Kidney epithelial cell (primary cell): ENCODE results near the gene MVK. TPM values are rescaled to one million over a fixed set of nuclear protein-coding genes. Genes with fewer than 3 reads are reported as not detected.
A peak's percentile ranks its signal among the peaks of the same experiment; 100 is the strongest.

ENCODE experiments used
- DNase-seq: peaks from one replicate; pipeline ENCODE4 v3.0.0-alpha.2; 2010; ENCODE audit warnings: low read depth
- H3K27me3 ChIP-seq: 2 replicates; pipeline ENCODE4 v1.6.0; 2011; ENCODE audit warnings: low read length; ENCODE audit not compliant: control insufficient read depth, insufficient read depth
- H3K36me3 ChIP-seq: 2 replicates; pipeline ENCODE4 v1.5.1; 2011; ENCODE audit warnings: low read length; ENCODE audit not compliant: control insufficient read depth, insufficient read depth
- H3K4me3 ChIP-seq: 2 replicates; pipeline ENCODE4 v1.5.1; 2011; ENCODE audit warnings: low read depth, mild to moderate bottlenecking, control low read depth, low read length
- total RNA-seq: library from RNA; depleted of rRNA; stranded (reverse); fragments of >200 nt; gene quantifications from 2 replicates; pipeline ENCODE4 v1.2.3, GENCODE V29; 2015
- TF ChIP-seq, protein P1 (sequence below): IDR thresholded peaks from 2 replicates; pipeline ENCODE4 v1.5.1; 2011; ENCODE audit warnings: mild to moderate bottlenecking, moderate library complexity, low read length, control low read depth, inconsistent platforms; ENCODE audit not compliant: insufficient read depth, poor library complexity, severe bottlenecking

The MVK gene
- total RNA-seq, 1 donor from 2014 or later = 25.4 TPM

DNA sequence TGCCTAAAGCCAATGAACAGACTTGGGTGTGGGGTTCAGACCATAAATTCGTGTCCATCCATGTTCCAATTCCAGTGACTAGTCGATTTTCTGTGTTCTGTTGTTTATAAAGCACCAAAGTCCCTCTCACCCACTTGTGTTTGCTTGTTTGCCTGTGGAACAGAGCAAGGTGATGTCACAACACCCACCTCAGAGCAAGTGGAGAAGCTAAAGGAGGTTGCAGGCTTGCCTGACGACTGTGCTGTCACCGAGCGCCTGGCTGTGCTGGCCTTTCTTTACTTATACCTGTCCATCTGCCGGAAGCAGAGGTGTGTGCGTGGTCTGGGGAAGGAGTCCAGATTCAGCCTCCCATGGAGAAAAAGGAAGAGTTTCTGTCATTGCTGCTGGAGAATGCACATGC lies 6.0 kb downstream of the MVK start:
- no peaks in the 10 kb centered on the region for H3K27me3 ChIP-seq
- H3K36me3 ChIP-seq = peaks cover 3% of the 10 kb centered on the region
- no peak for DNase-seq
- no peak overlapping the region for H3K4me3 ChIP-seq
- TF ChIP-seq, protein P1, sequence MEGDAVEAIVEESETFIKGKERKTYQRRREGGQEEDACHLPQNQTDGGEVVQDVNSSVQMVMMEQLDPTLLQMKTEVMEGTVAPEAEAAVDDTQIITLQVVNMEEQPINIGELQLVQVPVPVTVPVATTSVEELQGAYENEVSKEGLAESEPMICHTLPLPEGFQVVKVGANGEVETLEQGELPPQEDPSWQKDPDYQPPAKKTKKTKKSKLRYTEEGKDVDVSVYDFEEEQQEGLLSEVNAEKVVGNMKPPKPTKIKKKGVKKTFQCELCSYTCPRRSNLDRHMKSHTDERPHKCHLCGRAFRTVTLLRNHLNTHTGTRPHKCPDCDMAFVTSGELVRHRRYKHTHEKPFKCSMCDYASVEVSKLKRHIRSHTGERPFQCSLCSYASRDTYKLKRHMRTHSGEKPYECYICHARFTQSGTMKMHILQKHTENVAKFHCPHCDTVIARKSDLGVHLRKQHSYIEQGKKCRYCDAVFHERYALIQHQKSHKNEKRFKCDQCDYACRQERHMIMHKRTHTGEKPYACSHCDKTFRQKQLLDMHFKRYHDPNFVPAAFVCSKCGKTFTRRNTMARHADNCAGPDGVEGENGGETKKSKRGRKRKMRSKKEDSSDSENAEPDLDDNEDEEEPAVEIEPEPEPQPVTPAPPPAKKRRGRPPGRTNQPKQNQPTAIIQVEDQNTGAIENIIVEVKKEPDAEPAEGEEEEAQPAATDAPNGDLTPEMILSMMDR = no peak

DNA sequence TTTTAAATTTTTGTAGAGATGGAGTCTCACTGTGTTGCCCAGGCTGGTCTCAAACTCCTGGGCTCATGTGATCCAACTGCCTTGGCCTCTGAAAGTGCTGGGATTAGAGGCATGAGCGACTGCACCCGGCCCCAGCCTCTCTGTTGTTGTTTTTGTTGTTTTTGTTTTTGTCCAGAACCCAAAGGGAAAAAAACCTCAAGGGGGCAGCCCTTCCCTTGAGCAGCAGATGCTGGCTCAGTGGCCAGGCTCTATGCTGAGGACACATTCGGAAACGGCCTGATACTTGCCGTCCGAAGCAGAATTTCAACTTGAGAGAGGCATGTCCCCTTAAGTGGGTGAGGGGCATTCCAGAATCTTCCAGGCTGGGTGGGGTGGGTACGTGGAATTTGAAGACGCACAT lies 6.7 kb downstream of the MVK start:
- no peak for DNase-seq
- H3K36me3 ChIP-seq = peaks cover 3% of the 10 kb centered on the region
- TF ChIP-seq, protein P1 = no peak
- H3K4me3 ChIP-seq = no peak overlapping the region
- H3K27me3 ChIP-seq = no peaks in the 10 kb centered on the region

DNA sequence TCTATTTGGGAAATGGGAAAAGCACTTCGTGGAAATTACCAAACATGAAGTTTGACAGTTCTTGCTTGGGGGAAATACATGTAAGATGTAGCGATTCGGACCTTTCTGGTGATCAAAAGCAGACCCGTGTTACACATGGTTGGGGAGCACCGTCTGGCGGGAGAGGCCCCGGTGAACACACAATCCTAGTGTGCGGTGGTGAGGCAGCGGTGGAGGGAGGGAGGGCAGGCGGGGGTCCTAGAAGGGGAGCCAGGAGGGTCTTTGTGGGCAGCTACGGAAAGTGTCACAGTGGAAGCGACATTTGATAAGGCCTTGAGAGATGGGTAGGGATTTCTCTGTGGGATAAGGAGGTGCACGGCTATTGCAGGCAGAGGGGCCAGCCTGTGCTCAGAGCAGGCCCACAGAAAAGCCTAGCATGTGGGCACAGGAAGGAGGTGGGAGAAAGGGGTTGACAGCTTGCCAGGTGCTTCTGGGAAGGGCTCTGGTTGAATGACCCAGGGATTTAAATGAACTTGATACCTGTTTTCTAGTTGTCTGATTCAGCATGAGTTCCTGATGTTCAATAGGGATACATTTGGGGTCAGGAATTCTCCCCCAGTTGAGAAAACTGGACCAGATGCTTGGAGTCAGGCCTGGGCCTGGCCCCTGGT lies 7.2 kb downstream of the MVK start:
- no peaks in the 10 kb centered on the region for H3K27me3 ChIP-seq
- no peak for DNase-seq
- H3K36me3 ChIP-seq = peaks cover 2% of the 10 kb centered on the region
- TF ChIP-seq, protein P1 = no peak
- no peak overlapping the region for H3K4me3 ChIP-seq

DNA sequence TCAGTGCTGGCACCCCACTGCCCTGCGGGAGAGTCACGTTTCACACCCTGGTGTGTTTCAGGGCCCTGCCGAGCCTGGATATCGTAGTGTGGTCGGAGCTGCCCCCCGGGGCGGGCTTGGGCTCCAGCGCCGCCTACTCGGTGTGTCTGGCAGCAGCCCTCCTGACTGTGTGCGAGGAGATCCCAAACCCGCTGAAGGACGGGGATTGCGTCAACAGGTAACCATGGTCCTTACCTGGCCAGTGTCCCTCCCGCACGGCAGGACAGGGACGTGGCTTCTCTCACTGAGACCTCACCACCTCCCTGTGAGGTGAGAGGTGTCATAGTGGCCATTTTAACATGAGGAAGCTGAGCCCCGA lies 7.7 kb downstream of the MVK start:
- Histone ChIP-seq H3K27me3 (no peaks in the 10 kb centered on the region), H3K36me3 (peaks cover 2% of the 10 kb centered on the region)

DNA sequence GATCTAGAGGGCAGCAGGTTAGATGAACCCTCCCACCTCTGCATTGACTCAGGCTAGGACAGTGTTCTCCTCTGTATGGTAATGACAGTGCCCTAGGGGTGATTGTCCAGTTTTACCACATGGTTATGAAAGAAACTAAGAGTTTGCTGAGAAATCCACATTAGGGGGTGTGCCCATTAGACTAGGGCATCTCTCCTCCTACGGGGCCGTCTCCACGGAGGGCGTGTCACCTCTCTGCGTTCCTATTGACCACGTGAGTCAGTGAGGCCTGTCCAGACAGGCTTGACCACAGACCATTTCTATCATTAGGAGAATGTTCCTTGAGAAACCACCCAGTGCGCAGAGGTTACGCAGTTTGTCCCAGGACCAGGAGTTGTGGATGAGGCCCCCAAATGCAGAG lies 8.3 kb downstream of the MVK start:
- TF ChIP-seq, protein P1 = no peak
- DNase-seq = peak; percentile 29
- Histone ChIP-seq H3K36me3 (peaks cover 2% of the 10 kb centered on the region), H3K27me3 (no peaks in the 10 kb centered on the region), H3K4me3 (no peak overlapping the region)

More for the DNA sequence above, 7.7 kb downstream of the MVK start:
- DNase-seq = no peak
- TF ChIP-seq, protein P1 = no peak
- no peak overlapping the region for H3K4me3 ChIP-seq

DNA sequence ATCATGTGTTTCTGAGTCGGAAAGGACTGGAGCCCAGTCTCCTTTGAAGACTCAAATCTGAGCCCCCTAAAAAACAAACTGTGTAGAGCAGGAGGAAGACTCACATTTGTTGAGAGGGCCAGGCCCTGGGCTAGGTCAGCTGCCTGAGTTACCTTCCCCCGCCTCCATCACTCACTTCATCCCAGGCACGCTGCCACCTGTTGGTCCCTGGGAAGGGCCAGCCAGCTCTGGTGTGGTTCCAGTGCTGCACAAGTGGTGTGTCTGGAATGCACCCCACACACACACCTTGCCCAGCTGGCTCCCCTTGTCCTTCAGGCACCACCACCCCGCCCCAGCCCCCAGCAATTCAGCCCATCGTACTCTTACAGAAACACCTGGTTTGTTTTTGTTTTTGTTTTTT lies 9.0 kb downstream of the MVK start:
- no peaks in the 10 kb centered on the region for H3K27me3 ChIP-seq
- DNase-seq = no peak
- H3K36me3 ChIP-seq = peaks cover 2% of the 10 kb centered on the region
- no peak overlapping the region for H3K4me3 ChIP-seq
- TF ChIP-seq, protein P1 = peak; percentile 16
